GM12878 (cell line): ENCODE measurements around the gene KCNB1. TPM values are rescaled to one million over a fixed set of nuclear protein-coding genes. Genes with fewer than 3 reads are reported as not detected.

ENCODE experiments used
- ATAC-seq: fragments of 200-7000 bp; cut with Tn5 transposase; 3 replicates; pipeline ENCODE4 v1.9.1; 2020; ENCODE audit warnings: mild to moderate bottlenecking, moderate library complexity
- BruUV-seq: library from RNA; stranded (reverse); fragments of 400-500 nt; replicated peaks from 2 replicates; lab custom pipeline; 2021; lab: Mats Ljungman, UMichigan
- CTCF ChIA-PET: fragments of 300-600 bp; sonication (Branson Sonifier 250); formaldehyde crosslinking; extraction: SDS; loops from one replicate; lab custom pipeline; 2021; ENCODE audit warnings: inconsistent platforms; lab: Yijun Ruan, JAX
- POLR2A ChIA-PET: fragments of 350-600 bp; formaldehyde crosslinking; extraction: SDS; loops from one replicate; lab custom pipeline; 2021; ENCODE audit warnings: inconsistent platforms; lab: Charles Lee
- RAD21 ChIA-PET: fragments of 300-600 bp; sonication (Branson Sonifier 250); formaldehyde crosslinking; loops from one replicate; lab custom pipeline; 2023; ENCODE audit warnings: antibody characterized with exemption; ENCODE audit not compliant: unreplicated experiment; lab: Charles Lee
- SMC1A ChIA-PET: fragments of 300-600 bp; sonication (Branson Sonifier 250); formaldehyde crosslinking; loops from one replicate; lab custom pipeline; 2023; ENCODE audit not compliant: unreplicated experiment, uncharacterized antibody; lab: Charles Lee
- DNase-seq: peaks from one replicate; pipeline ENCODE4 v3.0.0-alpha.2; 2011; ENCODE audit warnings: low read depth, low spot score
- FAIRE-seq: peaks from 3 replicates; lab custom pipeline; 2011; peaks lifted over from hg19 to GRCh38; lab: Jason Lieb, UNC
- H2AFZ ChIP-seq: 2 replicates; pipeline ENCODE4 v1.6.0; 2011; ENCODE audit warnings: low read depth, low read length, control low read depth; ENCODE audit not compliant: control insufficient read depth
- H3K27ac ChIP-seq: 2 replicates; pipeline ENCODE4 v1.5.1; 2011; ENCODE audit warnings: control low read depth; ENCODE audit not compliant: control insufficient read depth, insufficient read depth
- H3K27me3 ChIP-seq, 2 experiments: replicated peaks in 1 of 2; 2 replicates each; pipeline versions ENCODE4 v1.6.0 to v1.6.1; 2011; ENCODE audit warnings: low read length in 1 of 2; ENCODE audit not compliant: control insufficient read depth in 2 of 2, insufficient read depth in 2 of 2
- H3K36me3 ChIP-seq, 2 experiments: 2 replicates each; pipeline ENCODE4 v1.5.1; 2011; ENCODE audit warnings: low read length in 1 of 2; ENCODE audit not compliant: control insufficient read depth in 2 of 2, insufficient read depth in 2 of 2
- H3K4me1 ChIP-seq: 2 replicates; pipeline ENCODE4 v1.6.1; 2011; ENCODE audit warnings: mild to moderate bottlenecking, low read length, moderate library complexity, mixed read lengths; ENCODE audit not compliant: control insufficient read depth, insufficient read depth
- H3K4me2 ChIP-seq: 2 replicates; pipeline ENCODE4 v1.6.0; 2011; ENCODE audit warnings: control low read depth; ENCODE audit not compliant: control insufficient read depth, insufficient read depth
- H3K4me3 ChIP-seq: fragments of 200-600 bp; sonication (generic); 2 replicates; pipeline ENCODE4 v1.5.1; 2016
- H3K79me2 ChIP-seq: 2 replicates; pipeline ENCODE4 v1.6.0; 2011; ENCODE audit warnings: low read length; ENCODE audit not compliant: control insufficient read depth, insufficient read depth
- H3K9ac ChIP-seq: 2 replicates; pipeline ENCODE4 v1.8.0; 2011; ENCODE audit warnings: low read length, control low read depth, mixed read lengths; ENCODE audit not compliant: control insufficient read depth, insufficient read depth
- H3K9me3 ChIP-seq: replicated peaks from 3 replicates; pipeline ENCODE4 v1.5.1; 2011; ENCODE audit warnings: mild to moderate bottlenecking, low read length; ENCODE audit not compliant: control insufficient read depth, insufficient read depth
- H4K20me1 ChIP-seq: 2 replicates; pipeline ENCODE4 v1.6.0; 2011; ENCODE audit not compliant: control insufficient read depth, insufficient read depth
- ATF7 ChIP-seq: fragments of 450-650 bp; IDR thresholded peaks from 2 replicates; pipeline ENCODE4 v1.6.1; 2016; ENCODE audit warnings: low read depth, mild to moderate bottlenecking
- MEF2A ChIP-seq: IDR thresholded peaks from 2 replicates; pipeline ENCODE4 v1.6.1; 2011; ENCODE audit warnings: low read depth, mild to moderate bottlenecking, low read length, moderate library complexity; ENCODE audit not compliant: insufficient read depth
- POU2F2 ChIP-seq: IDR thresholded peaks from 3 replicates; pipeline ENCODE4 v1.6.1; 2011; ENCODE audit warnings: low read depth, mild to moderate bottlenecking, low read length, borderline replicate concordance
- SMAD5 ChIP-seq: IDR thresholded peaks from 2 replicates; pipeline ENCODE4 v1.6.1; 2016; ENCODE audit warnings: antibody characterized with exemption, low read depth
- SUPT20H ChIP-seq: IDR thresholded peaks from 2 replicates; pipeline ENCODE4 v1.6.1; 2011; ENCODE audit warnings: low read depth, mild to moderate bottlenecking, low read length, moderate library complexity, borderline replicate concordance; ENCODE audit not compliant: control insufficient read depth
- YBX1 ChIP-seq: fragments of 450-650 bp; IDR thresholded peaks from 2 replicates; pipeline ENCODE4 v1.6.1; 2016; ENCODE audit warnings: antibody characterized with exemption
- WGBS: methylation state at CpG from one replicate; pipeline ENCODE4 v1.1.6; 2016; ENCODE audit warnings: low lambda C conversion rate; ENCODE audit not compliant: insufficient replicate concordance, insufficient coverage; ENCODE audit errors: missing lambda C conversion rate; 5-methylcytosine and 5-hydroxymethylcytosine counted together
- in situ Hi-C: fragments of 300-500 bp; cut with MboI; formaldehyde crosslinking; loops from 9 replicates; pipeline ENCODE4 v1.14.3; 2018; ENCODE audit warnings: mixed read lengths
- intact Hi-C: fragments of 100-400 bp; cut with micrococcal nuclease; formaldehyde crosslinking; loops from one replicate; pipeline ENCODE4 v1.14.2; 2022; ENCODE audit not compliant: unreplicated experiment
- polyA plus RNA-seq, 11 experiments: library from polyadenylated mRNA; depleted of rRNA in 4 of 11; unstranded in 6 of 11; stranded (reverse) in 5 of 11; fragments of >200 nt; fragmentation: Nextera tagmentation in 4 of 11; fragmentation: Illumina TruSeq in 1 of 11; extraction: Ambion mirVana in 4 of 11; extraction: Trizol in 1 of 11; gene quantifications; 1 replicate in 1 of 11; 2 replicates in 10 of 11; pipeline versions ENCODE4 v1.2.1 to v1.2.3, GENCODE V29; 2011 to 2016; ENCODE audit warnings: inconsistent platforms in 2 of 11, missing spikeins in 2 of 11, low read depth in 1 of 11
- total RNA-seq, 4 experiments: library from RNA; depleted of rRNA in 3 of 4; stranded (reverse); fragments of >200 nt in 3 of 4; fragmentation: Illumina TruSeq in 1 of 4; extraction: Trizol in 1 of 4; gene quantifications; 2 replicates each; pipeline versions ENCODE4 v1.2.1 to v1.2.3, GENCODE V29; 2013 to 2021
- TF ChIP-seq, protein P1 (sequence below): fragments of 150-350 bp; IDR thresholded peaks from 2 replicates; pipeline ENCODE4 v1.6.1; 2016; ENCODE audit warnings: low read depth, low read length
- TF ChIP-seq, protein P2 (sequence below): fragments of 450-650 bp; IDR thresholded peaks from 2 replicates; pipeline ENCODE4 v1.6.1; 2018; ENCODE audit warnings: borderline replicate concordance, mild to moderate bottlenecking; ENCODE audit not compliant: partially characterized antibody
- TF ChIP-seq, protein P3 (sequence below): IDR thresholded peaks from 2 replicates; pipeline ENCODE4 v1.6.1; 2011; ENCODE audit warnings: borderline replicate concordance, low read depth, mild to moderate bottlenecking, moderate library complexity, low read length; ENCODE audit not compliant: insufficient read depth, poor library complexity, severe bottlenecking
- TF ChIP-seq, protein P4 (sequence below): fragments of 450-650 bp; IDR thresholded peaks from 2 replicates; pipeline ENCODE4 v1.6.1; 2017; ENCODE audit warnings: mild to moderate bottlenecking
- TF ChIP-seq, protein P5 (sequence below): fragments of 450-650 bp; IDR thresholded peaks from 2 replicates; pipeline ENCODE4 v1.6.1; 2018; ENCODE audit warnings: mild to moderate bottlenecking, low read depth, moderate library complexity; ENCODE audit not compliant: partially characterized antibody

Gene KCNB1
- total and polyA plus RNA-seq, 10 of the 15 experiments (the other 5 are each of a cell fraction or from before 2014, with no cell fraction given), result 0.02 to 0.08 (median 0.03) TPM; not detected in 7

DNA sequence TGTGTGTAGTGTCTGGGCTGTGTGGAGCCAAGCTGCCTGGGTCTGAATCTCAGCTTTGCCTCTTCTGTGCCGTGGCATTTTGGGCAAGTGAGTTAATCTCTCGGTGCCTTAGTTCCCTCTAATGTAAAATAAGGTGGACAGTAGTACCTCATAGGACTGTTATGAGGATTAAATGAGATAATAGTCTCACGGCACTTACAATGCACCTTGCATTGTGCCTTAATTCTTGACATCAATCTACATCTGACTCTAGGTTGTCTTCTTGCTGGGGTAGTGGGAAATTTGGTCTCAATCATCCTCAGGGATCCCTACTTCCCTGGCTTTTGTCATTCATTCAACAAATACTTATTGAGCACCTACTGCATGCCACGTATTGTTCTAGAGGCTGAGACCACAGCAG lies 133.9 kb downstream of the KCNB1 start:
- no TSS peak for BruUV-seq
- CTCF ChIA-PET, result no interaction called here
- no peak for FAIRE-seq
- Histone ChIP-seq H3K27me3 (peaks cover 3 to 4% of the 10 kb centered on the region in 2 experiments; a peak in 3 of 4 replicates), H3K79me2 (no peaks in the 10 kb centered on the region), H3K9me3 (no peaks in the 10 kb centered on the region), H3K4me3 (no peak overlapping the region), H2AFZ (no peak overlapping the region), H4K20me1 (no peaks in the 10 kb centered on the region), H3K9ac (no peak overlapping the region), H3K4me1 (no peaks in the 10 kb centered on the region), H3K27ac (no peak overlapping the region), H3K4me2 (no peak overlapping the region), H3K36me3 (no peaks in the 10 kb centered on the region)
- RAD21 ChIA-PET, result interaction anchor here (0.7 kb wide), 1 partner anchor 17 kb away, joined by 3 read pairs; no protein-coding TSS in a partner anchor
- intact Hi-C loops, result loop anchor here (5.0 kb wide), 1 partner anchor 184 kb away; no protein-coding TSS in a partner anchor
- WGBS, result 27% methylated on average over 4 of the region's 4 CpGs
- POLR2A ChIA-PET, result no interaction called here
- in situ Hi-C loops, result loop anchor here (25.0 kb wide), 2 partner anchors 164 to 514 kb away; no protein-coding TSS in a partner anchor
- DNase-seq, result no peak
- SMC1A ChIA-PET, result no interaction called here
- ATAC-seq, result no peak
- TF ChIP-seq SMAD5, result no peak
- TF ChIP-seq ATF7, result no peak
- TF ChIP-seq, protein P1, sequence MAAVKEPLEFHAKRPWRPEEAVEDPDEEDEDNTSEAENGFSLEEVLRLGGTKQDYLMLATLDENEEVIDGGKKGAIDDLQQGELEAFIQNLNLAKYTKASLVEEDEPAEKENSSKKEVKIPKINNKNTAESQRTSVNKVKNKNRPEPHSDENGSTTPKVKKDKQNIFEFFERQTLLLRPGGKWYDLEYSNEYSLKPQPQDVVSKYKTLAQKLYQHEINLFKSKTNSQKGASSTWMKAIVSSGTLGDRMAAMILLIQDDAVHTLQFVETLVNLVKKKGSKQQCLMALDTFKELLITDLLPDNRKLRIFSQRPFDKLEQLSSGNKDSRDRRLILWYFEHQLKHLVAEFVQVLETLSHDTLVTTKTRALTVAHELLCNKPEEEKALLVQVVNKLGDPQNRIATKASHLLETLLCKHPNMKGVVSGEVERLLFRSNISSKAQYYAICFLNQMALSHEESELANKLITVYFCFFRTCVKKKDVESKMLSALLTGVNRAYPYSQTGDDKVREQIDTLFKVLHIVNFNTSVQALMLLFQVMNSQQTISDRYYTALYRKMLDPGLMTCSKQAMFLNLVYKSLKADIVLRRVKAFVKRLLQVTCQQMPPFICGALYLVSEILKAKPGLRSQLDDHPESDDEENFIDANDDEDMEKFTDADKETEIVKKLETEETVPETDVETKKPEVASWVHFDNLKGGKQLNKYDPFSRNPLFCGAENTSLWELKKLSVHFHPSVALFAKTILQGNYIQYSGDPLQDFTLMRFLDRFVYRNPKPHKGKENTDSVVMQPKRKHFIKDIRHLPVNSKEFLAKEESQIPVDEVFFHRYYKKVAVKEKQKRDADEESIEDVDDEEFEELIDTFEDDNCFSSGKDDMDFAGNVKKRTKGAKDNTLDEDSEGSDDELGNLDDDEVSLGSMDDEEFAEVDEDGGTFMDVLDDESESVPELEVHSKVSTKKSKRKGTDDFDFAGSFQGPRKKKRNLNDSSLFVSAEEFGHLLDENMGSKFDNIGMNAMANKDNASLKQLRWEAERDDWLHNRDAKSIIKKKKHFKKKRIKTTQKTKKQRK, result no peak
- TF ChIP-seq, protein P2, sequence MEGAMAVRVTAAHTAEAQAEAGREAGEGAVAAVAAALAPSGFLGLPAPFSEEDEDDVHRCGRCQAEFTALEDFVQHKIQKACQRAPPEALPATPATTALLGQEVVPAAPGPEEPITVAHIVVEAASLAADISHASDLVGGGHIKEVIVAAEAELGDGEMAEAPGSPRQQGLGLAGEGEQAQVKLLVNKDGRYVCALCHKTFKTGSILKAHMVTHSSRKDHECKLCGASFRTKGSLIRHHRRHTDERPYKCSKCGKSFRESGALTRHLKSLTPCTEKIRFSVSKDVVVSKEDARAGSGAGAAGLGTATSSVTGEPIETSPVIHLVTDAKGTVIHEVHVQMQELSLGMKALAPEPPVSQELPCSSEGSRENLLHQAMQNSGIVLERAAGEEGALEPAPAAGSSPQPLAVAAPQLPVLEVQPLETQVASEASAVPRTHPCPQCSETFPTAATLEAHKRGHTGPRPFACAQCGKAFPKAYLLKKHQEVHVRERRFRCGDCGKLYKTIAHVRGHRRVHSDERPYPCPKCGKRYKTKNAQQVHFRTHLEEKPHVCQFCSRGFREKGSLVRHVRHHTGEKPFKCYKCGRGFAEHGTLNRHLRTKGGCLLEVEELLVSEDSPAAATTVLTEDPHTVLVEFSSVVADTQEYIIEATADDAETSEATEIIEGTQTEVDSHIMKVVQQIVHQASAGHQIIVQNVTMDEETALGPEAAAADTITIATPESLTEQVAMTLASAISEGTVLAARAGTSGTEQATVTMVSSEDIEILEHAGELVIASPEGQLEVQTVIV, result no peak
- TF ChIP-seq YBX1, result no peak
- no peak for TF ChIP-seq POU2F2
- TF ChIP-seq MEF2A, result no peak
- TF ChIP-seq, protein P3, sequence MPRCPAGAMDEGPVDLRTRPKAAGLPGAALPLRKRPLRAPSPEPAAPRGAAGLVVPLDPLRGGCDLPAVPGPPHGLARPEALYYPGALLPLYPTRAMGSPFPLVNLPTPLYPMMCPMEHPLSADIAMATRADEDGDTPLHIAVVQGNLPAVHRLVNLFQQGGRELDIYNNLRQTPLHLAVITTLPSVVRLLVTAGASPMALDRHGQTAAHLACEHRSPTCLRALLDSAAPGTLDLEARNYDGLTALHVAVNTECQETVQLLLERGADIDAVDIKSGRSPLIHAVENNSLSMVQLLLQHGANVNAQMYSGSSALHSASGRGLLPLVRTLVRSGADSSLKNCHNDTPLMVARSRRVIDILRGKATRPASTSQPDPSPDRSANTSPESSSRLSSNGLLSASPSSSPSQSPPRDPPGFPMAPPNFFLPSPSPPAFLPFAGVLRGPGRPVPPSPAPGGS, result no peak
- TF ChIP-seq, protein P4, sequence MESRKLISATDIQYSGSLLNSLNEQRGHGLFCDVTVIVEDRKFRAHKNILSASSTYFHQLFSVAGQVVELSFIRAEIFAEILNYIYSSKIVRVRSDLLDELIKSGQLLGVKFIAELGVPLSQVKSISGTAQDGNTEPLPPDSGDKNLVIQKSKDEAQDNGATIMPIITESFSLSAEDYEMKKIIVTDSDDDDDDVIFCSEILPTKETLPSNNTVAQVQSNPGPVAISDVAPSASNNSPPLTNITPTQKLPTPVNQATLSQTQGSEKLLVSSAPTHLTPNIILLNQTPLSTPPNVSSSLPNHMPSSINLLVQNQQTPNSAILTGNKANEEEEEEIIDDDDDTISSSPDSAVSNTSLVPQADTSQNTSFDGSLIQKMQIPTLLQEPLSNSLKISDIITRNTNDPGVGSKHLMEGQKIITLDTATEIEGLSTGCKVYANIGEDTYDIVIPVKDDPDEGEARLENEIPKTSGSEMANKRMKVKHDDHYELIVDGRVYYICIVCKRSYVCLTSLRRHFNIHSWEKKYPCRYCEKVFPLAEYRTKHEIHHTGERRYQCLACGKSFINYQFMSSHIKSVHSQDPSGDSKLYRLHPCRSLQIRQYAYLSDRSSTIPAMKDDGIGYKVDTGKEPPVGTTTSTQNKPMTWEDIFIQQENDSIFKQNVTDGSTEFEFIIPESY, result no peak
- TF ChIP-seq, protein P5, sequence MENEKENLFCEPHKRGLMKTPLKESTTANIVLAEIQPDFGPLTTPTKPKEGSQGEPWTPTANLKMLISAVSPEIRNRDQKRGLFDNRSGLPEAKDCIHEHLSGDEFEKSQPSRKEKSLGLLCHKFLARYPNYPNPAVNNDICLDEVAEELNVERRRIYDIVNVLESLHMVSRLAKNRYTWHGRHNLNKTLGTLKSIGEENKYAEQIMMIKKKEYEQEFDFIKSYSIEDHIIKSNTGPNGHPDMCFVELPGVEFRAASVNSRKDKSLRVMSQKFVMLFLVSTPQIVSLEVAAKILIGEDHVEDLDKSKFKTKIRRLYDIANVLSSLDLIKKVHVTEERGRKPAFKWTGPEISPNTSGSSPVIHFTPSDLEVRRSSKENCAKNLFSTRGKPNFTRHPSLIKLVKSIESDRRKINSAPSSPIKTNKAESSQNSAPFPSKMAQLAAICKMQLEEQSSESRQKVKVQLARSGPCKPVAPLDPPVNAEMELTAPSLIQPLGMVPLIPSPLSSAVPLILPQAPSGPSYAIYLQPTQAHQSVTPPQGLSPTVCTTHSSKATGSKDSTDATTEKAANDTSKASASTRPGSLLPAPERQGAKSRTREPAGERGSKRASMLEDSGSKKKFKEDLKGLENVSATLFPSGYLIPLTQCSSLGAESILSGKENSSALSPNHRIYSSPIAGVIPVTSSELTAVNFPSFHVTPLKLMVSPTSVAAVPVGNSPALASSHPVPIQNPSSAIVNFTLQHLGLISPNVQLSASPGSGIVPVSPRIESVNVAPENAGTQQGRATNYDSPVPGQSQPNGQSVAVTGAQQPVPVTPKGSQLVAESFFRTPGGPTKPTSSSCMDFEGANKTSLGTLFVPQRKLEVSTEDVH, result no peak
- no peak for TF ChIP-seq SUPT20H
